Bone marrow (tissue), 2 donors: ENCODE measurements around the gene KLF1.

ENCODE experiments used
- DNase-seq, 2 donors: peaks; one replicate each; lab custom pipeline; 2025; lab: John Stamatoyannopoulos, UW

Gene KLF1

DNA sequence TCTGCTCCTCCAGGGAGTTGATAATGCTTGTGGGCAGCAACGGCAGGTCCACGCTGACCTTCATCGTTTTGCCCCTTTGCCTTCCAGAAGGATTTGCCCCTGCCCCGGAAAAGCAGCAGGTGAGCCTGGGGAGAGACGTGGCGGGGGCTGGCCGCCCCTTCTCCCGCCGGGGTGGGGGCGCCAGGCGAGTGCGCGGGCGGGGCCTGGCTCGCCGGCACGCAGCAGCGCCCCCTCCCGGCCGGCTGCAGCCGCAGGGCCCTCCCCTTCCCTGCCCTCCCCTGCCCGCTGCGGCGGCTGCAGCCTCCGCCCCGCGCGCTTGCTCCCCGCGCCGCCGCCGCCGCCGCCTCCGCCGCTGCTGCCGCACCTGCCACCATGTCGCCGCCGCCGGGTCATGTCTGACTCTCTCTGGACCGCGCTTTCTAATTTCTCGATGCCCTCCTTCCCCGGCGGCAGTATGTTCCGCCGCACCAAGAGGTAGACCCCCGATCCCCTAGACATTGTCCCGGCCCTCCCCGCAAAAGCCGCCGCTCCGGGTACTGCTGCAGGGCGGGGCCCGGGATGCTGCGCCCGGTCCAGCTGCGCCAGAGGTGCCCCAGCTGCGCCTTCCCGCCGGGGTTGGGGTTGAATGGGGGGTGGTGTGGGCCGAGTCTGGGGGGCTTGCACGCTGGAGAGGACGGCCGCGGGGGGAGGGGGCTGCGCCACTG lies 48.7 kb downstream of the KLF1 start, which contains the start of gene MAST1:
Gene MAST1, plus strand, starts transcription at position 334 of the 704 bp plus-strand sequence. Its CDS starts 58 bp downstream, at position 392.
- no peak for DNase-seq

DNA sequence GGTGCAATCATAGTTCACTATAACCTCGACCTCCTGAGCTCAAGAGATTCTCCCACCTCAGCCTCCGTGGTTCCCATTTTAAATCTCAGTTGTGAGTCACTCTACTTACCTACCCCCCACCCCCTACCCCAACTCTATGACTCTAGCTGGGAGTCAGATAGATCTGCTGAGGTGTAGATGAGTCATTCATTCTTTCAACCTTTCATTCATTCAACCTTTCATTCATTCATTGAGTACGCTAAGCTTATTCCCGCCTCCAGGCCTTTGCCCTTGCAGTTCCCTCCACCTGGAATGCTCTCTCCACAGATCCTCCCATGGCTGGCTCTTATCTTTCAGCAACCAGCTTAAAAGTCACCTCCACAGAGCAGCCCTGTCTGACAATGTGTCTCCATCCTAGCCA lies 49.8 kb downstream of the KLF1 start:
- no peak for DNase-seq

DNA sequence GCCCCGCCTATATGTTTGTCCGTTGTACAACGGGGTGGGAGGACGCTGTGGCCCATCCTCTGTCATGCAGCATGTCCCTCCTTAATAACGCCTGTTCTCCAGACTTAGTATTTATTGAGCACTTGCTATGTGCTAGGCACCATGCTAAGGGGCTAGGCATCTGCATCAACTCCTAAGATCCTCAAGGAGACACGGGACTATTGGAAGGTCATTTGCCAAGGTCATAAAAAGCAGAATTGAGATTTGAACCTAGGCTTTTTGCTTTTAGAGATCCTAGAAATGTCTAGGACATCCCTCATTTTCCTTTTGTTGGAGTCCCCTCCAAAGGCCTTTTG lies 50.5 kb downstream of the KLF1 start:
- no peak for DNase-seq

DNA sequence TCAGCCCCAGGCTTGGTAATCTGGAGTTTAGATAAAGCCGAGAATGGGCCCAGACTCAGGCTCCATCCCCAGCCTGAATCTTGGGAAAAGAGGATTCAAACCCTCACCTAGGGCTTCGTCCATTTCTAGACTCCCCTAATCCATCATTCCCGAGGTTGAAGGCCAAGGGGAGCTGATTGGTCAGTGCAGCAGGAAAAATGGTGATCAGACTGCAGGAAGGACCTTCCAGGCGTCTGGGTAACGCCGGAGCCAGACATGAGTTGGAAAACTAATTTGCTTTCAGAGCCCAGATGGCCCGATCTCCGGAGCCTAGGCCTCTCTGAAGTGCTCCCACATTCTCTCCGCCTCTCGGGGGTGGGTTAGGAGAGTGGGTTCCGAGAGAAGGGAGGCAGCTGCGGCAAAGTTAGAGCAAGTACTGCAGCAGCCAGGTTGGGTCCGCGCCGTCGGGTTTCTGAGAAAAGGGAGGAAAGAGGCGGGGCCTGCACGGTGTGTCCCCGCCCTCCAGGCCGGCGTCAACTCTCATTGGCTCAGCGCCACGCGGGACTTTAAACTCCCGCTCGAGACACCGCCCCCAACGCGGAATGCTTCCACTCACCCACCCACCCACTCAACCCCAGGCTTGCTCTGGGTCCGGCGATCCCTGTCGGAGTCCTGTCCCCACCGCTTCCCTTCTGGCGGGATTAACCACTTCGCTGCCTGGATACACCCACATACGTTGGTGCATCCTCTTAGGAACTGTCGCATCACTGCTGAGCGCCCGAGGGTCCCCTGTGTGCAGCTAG lies 51.8 kb downstream of the KLF1 start:
- no peak for DNase-seq

DNA sequence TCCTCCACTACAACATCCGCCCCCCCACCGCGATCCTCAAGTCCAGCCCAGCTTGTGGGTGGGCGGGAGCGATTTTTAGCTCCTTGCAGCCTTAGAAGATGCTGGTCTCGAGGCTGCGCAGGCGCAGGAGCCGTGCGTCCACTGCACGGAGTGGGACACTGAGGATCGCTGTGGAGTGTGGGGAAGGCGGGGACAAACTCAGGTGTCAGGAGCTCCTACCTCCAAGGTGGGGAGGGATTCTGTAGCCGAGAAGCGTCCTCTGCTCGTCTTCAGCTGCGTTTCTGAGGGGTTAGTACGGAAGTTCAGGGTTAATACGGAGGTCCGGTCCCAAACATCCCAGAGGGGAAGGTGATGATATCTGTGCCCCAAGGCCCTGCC lies 52.4 kb downstream of the KLF1 start, which contains the start of gene RTBDN:
Gene RTBDN, minus strand, starts transcription at position 14 of the 378 bp plus-strand sequence. CDS start 4,600 bp downstream, outside the sequence.
- DNase-seq, result no peak
